ENCODE measurements around the gene SUPT6H.
"Not testable (repeated sequence)": the region's sequence is repeated elsewhere in the genome, so short reads cannot be mapped to it uniquely, and the experiment has no call there.

SUPT6H gene

GRCh38 chr17:28719021-28719433 lies 57.0 kb downstream of the SUPT6H start:
- DNase-seq (ENCODE audit: low spot score), result no peak

DNA sequence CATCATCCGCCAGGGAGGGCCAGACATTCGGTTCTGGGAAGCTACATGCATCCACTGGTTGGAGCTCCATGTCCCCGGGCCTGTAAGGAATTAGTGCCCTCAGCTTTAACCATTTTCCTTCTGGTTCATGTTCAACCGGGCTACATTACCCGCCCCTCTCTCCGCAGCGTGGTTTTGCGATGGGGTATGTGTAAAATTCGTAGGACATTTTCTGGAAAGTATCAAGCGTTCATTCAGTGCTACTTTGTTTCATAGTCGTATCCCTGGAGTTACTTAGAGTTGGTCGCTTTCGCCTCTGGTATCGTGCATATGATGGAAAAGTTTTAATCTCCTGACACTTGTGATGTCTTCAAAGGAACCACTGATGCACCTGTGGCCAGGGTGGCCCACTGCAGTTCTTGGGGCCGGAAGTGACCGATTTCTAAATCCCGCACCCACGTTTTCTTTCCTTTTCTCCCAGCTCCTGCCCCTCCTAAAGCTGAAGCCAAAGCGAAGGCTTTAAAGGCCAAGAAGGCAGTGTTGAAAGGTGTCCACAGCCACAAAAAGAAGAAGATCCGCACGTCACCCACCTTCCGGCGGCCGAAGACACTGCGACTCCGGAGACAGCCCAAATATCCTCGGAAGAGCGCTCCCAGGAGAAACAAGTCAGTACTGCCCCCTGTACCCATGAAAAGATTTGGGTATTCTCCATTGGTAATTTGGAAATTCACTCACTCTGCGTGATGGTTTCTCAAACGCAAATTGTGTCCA lies 58.4 kb downstream of the SUPT6H start:
- no peak for DNase-seq (ENCODE audit: low spot score)

DNA sequence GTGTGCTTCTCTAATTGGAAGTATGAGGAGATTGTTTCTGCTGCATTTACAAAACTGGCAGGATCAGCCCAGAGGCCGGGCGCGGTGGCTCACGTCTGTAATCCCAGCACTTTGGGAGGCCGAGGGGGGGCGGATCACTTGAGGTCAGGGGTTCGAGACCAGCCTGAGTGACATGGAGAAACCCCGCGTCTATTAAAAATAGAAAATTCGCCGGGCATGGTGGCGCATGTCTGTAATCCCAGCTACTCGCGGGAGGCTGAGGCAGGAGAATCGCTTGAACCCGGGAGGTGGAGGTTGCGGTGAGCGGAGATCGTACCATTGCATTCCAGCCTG lies 59.0 kb downstream of the SUPT6H start:
- not testable (repeated sequence) for DNase-seq (ENCODE audit: low spot score)

GRCh38 chr17:28722417-28723158 lies 60.6 kb downstream of the SUPT6H start:
- DNase-seq (ENCODE audit: low spot score), result no peak

DNA sequence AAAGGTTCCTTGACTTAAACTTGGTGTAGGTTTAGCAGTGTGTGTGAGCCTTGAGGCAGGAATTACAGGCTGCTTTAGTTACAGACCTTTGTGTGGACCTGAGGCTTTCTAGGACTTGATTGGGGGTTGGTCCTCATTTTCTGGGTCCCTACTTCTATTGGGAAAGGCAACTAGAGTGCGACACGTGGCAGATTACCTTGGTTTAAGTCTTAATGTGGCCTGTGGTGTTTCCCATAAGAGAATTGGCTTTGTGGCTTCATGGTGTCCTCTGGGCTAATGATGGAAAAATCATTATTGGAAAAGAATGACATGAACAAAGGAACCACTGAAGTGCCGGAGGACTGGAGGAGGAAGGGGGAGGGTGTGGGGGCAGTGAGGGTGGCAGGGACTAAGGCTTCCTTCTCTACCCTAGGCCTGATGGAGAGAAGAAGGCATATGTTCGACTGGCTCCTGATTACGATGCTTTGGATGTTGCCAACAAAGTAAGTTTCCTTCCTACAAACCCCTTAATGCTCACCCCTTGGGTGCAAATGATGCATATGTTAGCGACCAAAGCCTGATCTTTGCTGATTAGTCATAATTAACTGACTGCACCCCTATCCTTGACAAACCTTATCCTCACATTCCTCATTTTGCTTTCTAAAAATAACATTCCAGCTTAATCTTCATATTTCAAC lies 61.3 kb downstream of the SUPT6H start:
- no peak for DNase-seq (ENCODE audit: low spot score)

DNA sequence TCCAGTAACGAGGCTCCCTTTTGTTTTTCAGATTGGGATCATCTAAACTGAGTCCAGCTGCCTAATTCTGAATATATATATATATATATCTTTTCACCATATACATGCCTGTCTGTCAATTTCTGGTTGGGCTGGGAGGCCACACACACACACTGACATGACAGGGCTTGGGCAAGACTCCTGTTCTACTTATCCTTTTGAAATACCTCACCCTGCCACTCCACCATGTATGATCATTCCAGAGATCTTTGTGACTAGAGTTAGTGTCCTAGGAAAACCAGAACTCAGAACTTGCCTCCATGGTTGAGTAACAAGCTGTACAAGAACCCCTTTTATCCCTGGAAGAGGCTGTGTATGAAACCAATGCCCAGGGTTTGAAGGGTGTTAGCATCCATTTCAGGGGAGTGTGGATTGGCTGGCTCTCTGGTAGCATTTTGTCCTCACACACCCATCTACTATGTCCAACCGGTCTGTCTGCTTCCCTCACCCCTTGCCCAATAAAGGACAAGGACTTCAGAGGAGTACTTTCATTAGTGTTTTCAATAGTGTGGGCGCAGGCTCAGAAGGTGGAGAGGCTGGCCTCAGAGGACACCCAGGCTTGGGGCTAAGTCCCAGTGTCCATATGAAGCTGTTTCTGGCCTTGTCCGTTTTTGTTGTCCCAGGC lies 62.0 kb downstream of the SUPT6H start:
- DNase-seq (ENCODE audit: low spot score), result not testable (repeated sequence)

- DNase-seq (ENCODE audit: low spot score), result no peak
Measured at GRCh38 chr17:28724500-28725165, 62.6 kb downstream of the SUPT6H start.

GRCh38 chr17:28725166-28725659 lies 63.2 kb downstream of the SUPT6H start:
- no peak for DNase-seq (ENCODE audit: low spot score)

DNA sequence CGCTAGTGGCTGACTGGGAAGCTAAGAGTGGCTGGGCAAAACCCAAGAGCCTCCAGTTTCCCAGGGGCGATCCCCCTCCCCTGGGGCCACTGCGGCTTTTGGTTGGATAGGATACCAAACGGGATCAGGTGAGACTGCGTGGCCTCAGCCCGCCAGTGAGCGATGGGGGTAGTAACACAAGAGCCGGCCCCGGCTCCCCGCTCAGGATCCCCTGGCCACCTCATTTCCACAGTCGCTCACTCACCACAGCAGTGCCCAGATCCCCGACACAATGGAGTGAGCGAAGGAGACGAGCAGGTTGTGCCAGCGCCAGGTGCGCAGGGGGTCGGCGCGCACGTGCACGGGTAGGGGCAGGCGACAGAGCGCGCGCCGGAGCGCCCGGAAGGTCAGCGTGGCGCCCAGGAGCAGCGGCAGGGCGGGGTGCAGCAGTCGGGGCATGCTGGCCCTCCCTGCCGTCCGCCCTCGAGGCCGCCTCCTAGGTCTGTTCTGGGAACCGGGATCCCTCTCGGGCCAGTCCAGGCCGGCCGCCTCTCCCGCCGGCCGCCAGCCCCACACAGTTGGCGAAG lies 63.7 kb downstream of the SUPT6H start:
- DNase-seq (ENCODE audit: low spot score), result no peak

- DNase-seq (ENCODE audit: low spot score), result peak; percentile 61
Measured at GRCh38 chr17:28726226-28726626, 64.2 kb downstream of the SUPT6H start, which contains the start of gene TLCD1. TSS of gene TLCD1 (minus strand) at chr17:28726233. CDS start at chr17:28726097, 136 bp downstream.

DNA sequence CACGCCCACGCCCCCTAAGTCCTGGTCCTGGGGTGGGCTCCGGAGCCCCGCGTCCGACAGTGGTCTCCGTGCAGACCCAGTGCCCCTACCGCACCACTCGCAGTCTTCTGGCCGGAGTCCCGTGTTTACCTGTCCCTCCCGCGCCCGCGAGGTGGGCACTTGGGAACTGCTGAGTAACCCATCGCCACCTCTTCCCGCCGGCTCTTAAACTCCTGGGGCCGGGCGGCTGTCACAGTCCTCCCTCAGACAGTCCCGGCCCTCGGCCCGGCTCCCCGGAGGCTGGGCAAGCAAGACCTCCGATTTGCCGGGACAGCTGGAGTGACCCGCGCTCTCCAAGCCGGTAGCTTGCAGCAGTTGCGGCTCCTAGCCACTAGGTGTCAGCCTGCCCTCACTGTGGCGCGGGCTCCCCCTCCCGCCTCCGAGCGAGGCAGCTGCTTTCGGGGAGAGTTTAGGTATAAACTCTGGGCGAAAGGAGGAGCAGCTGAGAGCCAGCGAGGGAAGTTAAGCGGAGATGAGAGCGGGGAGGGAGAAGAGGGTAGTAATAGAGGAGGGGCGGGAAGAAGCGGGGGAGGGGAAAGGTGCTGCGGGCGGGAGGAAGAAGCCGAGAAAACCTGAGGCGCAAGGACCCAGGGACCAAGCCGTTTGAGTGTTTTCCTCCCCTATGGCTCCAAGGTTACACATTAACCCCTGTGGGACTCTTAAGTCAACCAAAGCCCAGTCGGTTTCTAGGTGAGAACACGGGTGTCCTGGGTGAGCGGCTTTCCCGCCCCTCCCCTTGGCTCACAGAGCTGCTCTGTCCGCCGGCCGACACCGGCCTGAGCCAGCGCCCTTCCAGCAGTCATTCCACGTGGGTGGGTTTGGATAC lies 64.9 kb downstream of the SUPT6H start:
- peak; percentile 72 for DNase-seq (ENCODE audit: low spot score)

GRCh38 chr17:28728364-28729200 lies 66.6 kb downstream of the SUPT6H start, which contains the start of gene NEK8:
TSS of gene NEK8 (plus strand) at chr17:28728788. CDS start at chr17:28728814, 26 bp downstream.
- DNase-seq (ENCODE audit: low spot score), result peak; percentile 97

DNA sequence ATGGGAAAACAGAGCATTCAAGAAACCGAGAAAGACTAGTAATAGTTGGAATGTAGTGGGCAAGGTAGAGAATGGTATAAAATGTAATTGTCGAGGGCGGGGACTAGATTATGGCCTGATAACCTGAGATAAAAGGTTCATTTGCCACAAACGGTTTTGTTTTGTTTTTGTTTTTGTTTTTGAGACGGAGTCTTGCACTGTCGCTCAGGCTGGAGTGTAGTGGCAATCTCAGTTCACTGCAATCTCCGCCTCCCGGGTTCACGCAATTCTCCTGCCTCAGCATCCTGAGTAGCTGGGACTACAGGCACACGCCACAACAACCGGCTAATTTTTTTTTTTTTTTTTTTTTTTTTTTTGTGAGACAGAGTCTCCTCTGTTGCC lies 67.9 kb downstream of the SUPT6H start:
- DNase-seq (ENCODE audit: low spot score), result no peak

GRCh38 chr17:28733346-28733745 lies 71.3 kb downstream of the SUPT6H start:
- peak; percentile 63 for DNase-seq (ENCODE audit: low spot score)

DNA sequence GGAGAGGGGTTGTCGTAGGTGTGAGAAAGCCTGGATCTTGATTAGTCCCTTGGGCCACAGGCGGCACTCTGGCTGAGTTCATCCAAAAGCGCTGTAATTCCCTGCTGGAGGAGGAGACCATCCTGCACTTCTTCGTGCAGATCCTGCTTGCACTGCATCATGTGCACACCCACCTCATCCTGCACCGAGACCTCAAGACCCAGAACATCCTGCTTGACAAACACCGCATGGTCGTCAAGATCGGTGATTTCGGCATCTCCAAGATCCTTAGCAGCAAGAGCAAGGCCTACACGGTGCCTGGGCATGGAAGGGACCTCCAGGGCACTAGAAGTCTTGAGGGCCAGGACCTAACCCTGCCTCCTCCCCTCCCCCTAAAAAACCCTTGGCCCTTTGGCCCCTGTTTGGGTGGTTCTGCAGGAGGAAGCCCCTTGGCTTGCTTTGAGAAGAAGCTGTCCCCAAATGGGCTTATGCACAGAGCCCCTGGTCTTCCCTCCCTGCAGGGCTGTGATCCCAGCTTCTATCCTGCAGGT lies 72.8 kb downstream of the SUPT6H start:
- no peak for DNase-seq (ENCODE audit: low spot score)

DNA sequence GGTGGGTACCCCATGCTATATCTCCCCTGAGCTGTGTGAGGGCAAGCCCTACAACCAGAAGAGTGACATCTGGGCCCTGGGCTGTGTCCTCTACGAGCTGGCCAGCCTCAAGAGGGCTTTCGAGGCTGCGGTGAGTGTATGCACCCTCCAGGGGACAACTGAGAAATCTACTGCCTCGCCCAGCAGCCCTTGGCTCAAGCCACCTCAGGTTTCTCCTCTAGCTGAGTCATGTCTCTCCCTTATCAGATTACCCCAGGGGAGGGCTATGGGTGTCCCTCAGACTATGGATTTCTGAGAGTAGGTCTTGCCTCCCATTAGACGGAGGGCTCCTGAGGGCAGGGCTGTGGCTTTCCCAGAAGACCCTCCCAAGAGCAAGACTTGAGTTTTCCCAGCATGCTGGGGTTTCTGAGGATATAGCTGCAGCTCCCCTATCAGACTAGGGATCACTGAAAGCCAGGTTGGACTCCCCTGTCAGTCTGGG lies 73.3 kb downstream of the SUPT6H start:
- no peak for DNase-seq (ENCODE audit: low spot score)

DNA sequence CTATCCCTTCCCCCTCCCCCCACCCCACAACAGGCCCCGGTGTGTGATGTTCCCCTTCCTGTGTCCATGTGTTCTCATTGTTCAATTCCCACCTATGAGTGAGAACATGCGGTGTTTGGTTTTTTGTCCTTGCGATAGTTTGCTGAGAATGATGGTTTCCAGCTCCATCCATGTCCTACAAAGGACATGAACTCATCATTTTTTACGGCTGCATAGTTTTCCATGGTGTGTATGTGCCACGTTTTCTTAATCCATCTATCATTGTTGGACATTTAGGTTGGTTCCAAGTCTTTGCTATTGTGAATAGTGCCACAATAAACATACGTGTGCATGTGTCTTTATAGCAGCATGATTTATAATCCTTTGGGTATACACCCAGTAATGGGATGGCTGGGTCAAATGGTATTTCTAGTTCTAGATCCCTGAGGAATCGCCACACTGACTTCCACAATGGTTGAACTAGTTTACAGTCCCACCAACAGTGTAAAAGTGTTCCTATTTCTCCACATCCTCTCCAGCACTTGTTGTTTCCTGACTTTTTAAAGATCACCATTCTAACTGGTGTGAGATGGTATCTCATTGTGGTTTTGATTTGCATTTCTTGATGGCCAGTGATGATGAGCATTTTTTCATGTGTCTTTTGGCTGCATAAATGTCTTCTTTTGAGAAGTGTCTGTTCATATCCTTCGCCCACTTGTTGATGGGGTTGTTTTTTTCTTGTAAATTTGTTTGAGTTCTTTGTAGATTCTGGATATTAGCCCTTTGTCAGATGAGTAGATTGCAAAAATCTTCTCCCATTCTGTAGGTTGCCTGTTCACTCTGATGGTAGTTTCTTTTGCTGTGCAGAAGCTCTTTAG lies 74.1 kb downstream of the SUPT6H start:
- DNase-seq (ENCODE audit: low spot score), result not testable (repeated sequence)

- no peak for DNase-seq (ENCODE audit: low spot score)
Measured at GRCh38 chr17:28737316-28737715, 75.3 kb downstream of the SUPT6H start.
